GM12873 (cell line): ENCODE measurements around the gene PPM1H.
A peak's percentile ranks its signal among the peaks of the same experiment; 100 is the strongest.

Experiments
- CTCF ChIP-seq: IDR thresholded peaks from 2 replicates; pipeline ENCODE4 v1.5.1; 2012; ENCODE audit warnings: low read depth, mild to moderate bottlenecking, moderate library complexity, low read length, control low read depth; ENCODE audit not compliant: insufficient read depth; ENCODE audit errors: missing control alignments

PPM1H gene

GRCh38 chr12:62794218-62794583 is 140.7 kb downstream of the PPM1H start:
- no peak for TF ChIP-seq CTCF

GRCh38 chr12:62793256-62794217 is 141.4 kb downstream of the PPM1H start:
- TF ChIP-seq CTCF, result peak; percentile 94

GRCh38 chr12:62792236-62792870 is 142.6 kb downstream of the PPM1H start:
- TF ChIP-seq CTCF, result no peak

GRCh38 chr12:62789851-62790250 is 145.1 kb downstream of the PPM1H start:
- no peak for TF ChIP-seq CTCF

GRCh38 chr12:62787611-62788010 is 147.3 kb downstream of the PPM1H start:
- no peak for TF ChIP-seq CTCF

- no peak for TF ChIP-seq CTCF
Measured at GRCh38 chr12:62787023-62787422, 147.9 kb downstream of the PPM1H start.

- no peak for TF ChIP-seq CTCF
Measured at GRCh38 chr12:62785941-62786559, 148.9 kb downstream of the PPM1H start.
